NCI-H2029 treated with DMSO at 0.1 percent for 48 hours (cell line): ENCODE results near the gene ADAM33.

ENCODE experiments used
- DNase-seq: peaks from one replicate; lab custom pipeline; 2025; lab: John Stamatoyannopoulos, UW

Gene ADAM33

DNA sequence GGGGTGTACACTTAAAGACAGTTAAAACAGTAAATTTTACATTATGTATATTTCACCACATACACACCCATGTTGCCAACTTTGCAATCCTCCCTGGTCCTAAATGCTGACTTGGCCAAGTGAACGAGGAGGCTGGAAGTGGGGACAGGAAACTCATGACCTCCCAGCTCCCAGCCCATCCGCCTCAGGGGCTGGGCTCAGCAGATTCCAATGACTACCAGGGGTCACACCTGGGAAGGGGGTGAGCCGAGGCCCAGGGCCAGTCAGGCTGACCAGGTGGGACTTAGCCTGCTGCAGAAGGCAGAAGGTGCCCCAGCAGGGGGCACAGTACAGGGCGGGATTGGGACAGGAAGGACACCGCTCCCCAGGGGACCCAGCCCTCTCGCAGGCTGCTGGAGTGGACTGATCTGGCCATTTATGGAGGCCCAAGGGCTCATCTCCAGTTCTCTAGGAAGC lies 28.2 kb upstream of the ADAM33 start:
- no peak for DNase-seq

GRCh38 chr20:3707508-3707899 lies 25.7 kb upstream of the ADAM33 start:
- DNase-seq: no peak

DNA sequence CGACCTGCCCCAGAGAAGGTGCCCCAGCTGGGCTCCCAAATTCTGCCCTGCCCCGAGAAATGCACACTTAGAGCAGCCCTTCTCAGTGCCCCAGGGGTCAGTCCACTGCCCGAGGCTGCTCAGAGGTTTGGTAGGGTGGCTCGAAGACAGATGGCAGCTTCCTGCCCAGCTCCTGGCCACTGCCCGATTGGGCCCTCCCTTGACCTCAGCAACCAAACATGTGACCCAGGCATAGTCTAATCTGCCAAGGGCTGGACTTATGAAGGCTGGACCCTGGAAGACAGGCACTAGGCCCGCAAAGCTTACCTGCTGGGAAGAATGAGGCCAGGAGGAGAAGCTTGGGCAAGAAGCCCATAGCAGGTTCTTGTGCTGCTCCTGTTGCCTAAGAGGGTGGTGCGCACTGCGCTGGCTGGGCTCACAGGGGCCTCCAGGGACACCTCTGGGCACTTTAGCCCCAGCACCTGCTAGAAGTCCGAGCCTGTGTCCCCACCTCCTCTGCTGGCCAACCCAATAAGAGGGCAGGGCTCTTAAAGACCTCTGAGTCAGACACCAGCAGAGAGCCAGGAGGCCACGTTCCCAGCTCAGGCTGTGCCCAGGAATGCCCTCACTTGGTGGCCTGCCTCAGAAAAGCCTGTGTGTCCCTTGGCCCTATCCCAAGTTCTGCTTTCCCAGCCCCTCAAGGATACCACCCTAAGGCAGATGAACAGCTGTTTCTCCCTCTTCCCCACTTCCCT lies 25.1 kb upstream of the ADAM33 start:
- no peak for DNase-seq

DNA sequence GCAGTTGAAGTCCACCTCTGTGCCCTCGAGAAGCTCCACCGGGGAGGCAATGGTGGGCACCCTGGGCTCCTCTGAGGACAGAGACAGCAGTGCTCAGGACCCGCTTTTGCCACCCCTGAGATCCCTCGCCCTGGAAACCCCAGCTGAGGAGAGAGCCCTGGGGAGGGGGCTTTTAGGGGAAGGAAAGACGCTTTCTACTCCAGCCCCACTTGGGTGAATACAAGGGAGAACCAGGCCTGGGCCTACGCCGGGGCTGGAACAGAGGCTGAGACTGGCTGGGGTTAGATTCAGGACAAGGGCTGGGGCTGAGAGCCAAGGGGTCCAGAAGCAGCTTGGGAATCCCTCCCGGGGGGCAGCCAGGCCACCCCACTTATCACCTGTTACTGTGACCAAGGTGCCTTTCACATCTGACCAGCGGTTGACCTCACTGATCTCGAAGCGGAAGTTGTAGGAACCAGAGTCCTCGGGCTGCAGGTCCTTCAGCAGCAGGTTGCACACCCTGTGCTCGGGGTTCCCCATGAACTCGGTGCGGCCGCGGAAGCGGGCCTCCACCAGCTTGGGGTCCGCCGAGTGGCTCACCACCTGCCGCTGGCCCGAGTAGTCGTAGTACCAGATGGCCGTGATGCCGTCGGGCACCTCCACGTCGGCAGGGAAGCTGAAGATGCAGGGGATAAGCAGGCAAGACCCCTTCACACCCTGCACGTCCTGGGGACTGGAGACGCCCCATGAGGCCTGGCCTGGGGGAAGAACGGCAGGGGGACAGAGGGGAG lies 24.3 kb upstream of the ADAM33 start:
- DNase-seq: no peak

GRCh38 chr20:3705491-3705969 lies 23.7 kb upstream of the ADAM33 start:
- no peak for DNase-seq

DNA sequence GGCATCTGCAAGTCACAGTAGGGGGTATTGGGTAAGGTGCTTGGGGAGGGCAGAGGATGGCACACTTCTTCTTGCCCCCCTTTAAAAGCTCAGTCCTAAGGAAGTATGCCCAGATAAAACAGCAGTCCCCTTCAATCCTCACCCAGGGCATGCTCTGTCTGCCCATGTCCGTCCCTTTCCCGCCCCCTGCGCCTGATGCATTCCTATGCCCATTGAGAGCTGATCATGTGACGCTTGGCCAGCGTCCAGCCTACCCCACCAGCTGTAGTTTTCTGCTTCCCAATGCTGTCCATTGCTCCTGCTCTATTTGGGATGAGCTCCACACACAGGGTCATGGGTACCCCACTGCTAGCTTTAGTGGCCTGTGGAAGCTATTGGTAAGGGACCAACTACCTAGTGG lies 22.3 kb upstream of the ADAM33 start:
- no peak for DNase-seq

- DNase-seq: no peak
Measured at GRCh38 chr20:3702611-3703391, 21.0 kb upstream of the ADAM33 start.

- no peak for DNase-seq
Measured at GRCh38 chr20:3701061-3701998, 19.5 kb upstream of the ADAM33 start.

GRCh38 chr20:3699037-3699436 lies 17.2 kb upstream of the ADAM33 start:
- DNase-seq: no peak

- no peak for DNase-seq
Measured at GRCh38 chr20:3698591-3699001, 16.8 kb upstream of the ADAM33 start.

- DNase-seq: no peak
Measured at GRCh38 chr20:3697588-3698305, 15.9 kb upstream of the ADAM33 start.

DNA sequence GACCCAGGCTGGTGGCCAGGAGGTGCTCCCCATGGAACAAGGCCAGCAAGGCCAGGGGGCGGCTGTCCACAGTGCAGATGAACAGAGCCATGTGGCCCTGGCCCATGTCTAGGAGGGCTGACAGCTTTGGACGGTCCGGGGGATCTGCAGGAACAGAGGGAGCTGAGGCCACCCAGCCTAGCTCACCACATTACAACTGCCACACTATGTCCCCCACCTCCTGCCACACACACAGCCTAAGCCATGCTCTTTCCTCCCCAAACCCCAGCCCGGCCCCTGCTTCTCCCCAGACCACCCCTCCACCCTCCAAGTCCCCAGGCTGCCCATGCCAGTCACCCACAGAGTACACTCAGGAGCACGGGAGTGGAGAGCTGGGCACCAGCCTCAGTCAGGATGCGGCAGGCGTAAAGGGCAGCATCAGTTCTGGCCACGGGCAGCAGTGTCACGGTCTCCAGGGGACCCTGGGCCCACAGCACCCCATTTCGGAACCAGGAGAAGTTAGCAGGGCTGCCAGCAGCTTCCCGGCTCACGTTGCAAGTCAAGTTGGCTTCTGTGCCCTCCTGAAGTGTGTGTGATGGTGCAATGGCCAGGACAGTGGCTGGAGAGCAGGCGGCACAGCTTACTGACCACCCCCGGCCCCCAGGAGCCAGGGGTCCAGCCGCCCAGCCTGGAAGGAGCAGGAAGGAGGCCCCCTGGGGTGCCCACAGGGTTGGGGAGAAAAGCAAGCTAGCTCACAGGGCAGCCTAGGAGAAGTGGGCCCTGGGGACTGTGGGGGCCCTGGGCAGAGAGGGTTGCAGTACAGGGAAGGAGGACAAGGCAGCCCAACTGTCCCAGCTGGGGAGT lies 15.2 kb upstream of the ADAM33 start:
- no peak for DNase-seq

- no peak for DNase-seq
Measured at GRCh38 chr20:3696200-3696599, 14.4 kb upstream of the ADAM33 start.

DNA sequence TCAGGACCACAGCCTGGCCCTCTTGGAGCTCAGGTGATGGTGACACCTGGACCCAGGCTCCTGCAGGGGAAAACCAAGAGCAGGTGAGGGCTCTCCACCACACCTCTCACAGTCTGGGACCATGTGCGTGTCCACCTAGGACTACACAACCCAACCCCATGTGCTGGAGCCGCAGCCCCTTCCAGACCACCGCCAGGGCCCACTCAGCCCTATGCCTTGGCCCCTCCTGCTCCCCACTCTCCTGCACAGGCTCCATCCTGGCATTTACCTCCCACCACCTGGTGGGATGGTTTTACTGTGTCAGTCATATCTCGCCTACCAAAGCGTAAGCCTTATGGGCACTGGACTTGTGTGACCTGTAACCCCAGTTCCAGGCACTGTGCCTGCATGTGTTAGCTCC lies 13.1 kb upstream of the ADAM33 start:
- DNase-seq: no peak

GRCh38 chr20:3693376-3693775 lies 11.6 kb upstream of the ADAM33 start:
- DNase-seq: no peak

GRCh38 chr20:3692706-3693294 lies 11.0 kb upstream of the ADAM33 start:
- no peak for DNase-seq

GRCh38 chr20:3691897-3692296 lies 10.1 kb upstream of the ADAM33 start:
- DNase-seq: no peak

DNA sequence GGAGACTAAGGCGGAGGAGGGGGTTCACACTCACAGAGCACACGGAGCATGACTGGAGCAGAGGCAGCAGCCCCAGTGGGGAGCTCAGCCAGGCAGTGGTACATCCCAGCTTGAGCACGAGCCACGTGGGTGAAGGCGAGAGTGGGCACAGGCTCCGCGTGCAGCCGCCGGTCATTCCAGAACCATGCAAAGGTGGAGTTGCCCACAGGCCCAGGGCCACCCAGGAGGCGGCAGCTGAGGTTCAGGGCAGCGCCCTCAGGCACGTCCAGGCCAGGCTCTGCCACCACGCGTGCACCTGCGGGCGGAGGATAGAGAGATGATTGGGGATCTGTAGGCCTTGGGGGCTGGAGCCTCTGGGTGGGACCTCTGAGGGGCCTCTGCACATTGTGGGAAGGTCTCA lies 9.5 kb upstream of the ADAM33 start:
- DNase-seq: no peak

- no peak for DNase-seq
Measured at GRCh38 chr20:3690413-3690812, 8.6 kb upstream of the ADAM33 start.
